Measurements from ENCODE around the gene GPANK1. TPM values are rescaled to one million over a fixed set of nuclear protein-coding genes. Genes with fewer than 3 reads are reported as not detected.

GPANK1 gene
- total RNA-seq, 1 donor from 2014 or later, result 18.7 TPM

GRCh38 chr6:31687860-31688693 lies 23.3 kb upstream of the GPANK1 start:
- no peak for DNase-seq (ENCODE audit: extremely low spot score, unreplicated experiment)
- no peak overlapping the region for H3K27ac Mint-ChIP-seq (ENCODE audit: unreplicated experiment)
- no peaks in the 10 kb centered on the region for H3K4me1 Mint-ChIP-seq (ENCODE audit: unreplicated experiment)
- H3K4me3 Mint-ChIP-seq (ENCODE audit: unreplicated experiment), result no peak overlapping the region
- no peak for TF ChIP-seq CTCF (IDR thresholded peaks at IDR 0.05)
- peaks cover 32% of the 10 kb centered on the region for H3K36me3 Mint-ChIP-seq (ENCODE audit: unreplicated experiment)
- no peaks in the 10 kb centered on the region for H3K27me3 Mint-ChIP-seq (ENCODE audit: unreplicated experiment)
- H3K9me3 Mint-ChIP-seq (ENCODE audit: unreplicated experiment), result no peaks in the 10 kb centered on the region

DNA sequence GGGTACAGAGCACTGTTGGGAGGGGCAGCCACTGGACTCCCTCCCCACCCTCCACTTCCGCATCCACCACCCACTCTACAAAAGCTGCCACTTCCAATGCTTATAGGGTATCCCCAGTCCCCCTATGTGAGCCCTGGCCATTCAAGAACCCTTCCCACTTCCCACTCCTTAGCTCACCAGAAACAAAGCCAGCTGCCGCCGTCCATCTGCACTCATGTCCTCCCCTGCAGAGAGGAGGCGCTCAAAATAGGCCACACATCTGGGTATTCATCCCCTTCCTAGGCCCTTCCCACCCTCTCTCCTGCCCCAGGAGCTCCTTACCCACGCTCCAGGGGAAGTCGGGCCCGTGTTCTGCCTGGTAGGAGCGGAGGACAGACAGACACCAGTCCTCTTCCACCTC lies 22.5 kb upstream of the GPANK1 start:
- Mint-ChIP-seq H3K27ac (ENCODE audit: unreplicated experiment) (no peak overlapping the region), H3K4me1 (ENCODE audit: unreplicated experiment) (no peaks in the 10 kb centered on the region), H3K4me3 (ENCODE audit: unreplicated experiment) (no peak overlapping the region), H3K27me3 (ENCODE audit: unreplicated experiment) (no peaks in the 10 kb centered on the region), H3K36me3 (ENCODE audit: unreplicated experiment) (peaks cover 27% of the 10 kb centered on the region), H3K9me3 (ENCODE audit: unreplicated experiment) (no peaks in the 10 kb centered on the region)
- TF ChIP-seq CTCF (IDR thresholded peaks at IDR 0.05), result no peak
- DNase-seq (ENCODE audit: extremely low spot score, unreplicated experiment), result no peak

GRCh38 chr6:31686483-31686882 lies 21.7 kb upstream of the GPANK1 start:
- TF ChIP-seq CTCF (IDR thresholded peaks at IDR 0.05), result no peak
- DNase-seq (ENCODE audit: extremely low spot score, unreplicated experiment), result no peak
- peaks cover 2% of the 10 kb centered on the region for H3K4me1 Mint-ChIP-seq (ENCODE audit: unreplicated experiment)
- H3K9me3 Mint-ChIP-seq (ENCODE audit: unreplicated experiment), result no peaks in the 10 kb centered on the region
- peaks cover 27% of the 10 kb centered on the region for H3K36me3 Mint-ChIP-seq (ENCODE audit: unreplicated experiment)
- H3K27me3 Mint-ChIP-seq (ENCODE audit: unreplicated experiment), result no peaks in the 10 kb centered on the region
- no peak overlapping the region for H3K4me3 Mint-ChIP-seq (ENCODE audit: unreplicated experiment)
- H3K27ac Mint-ChIP-seq (ENCODE audit: unreplicated experiment), result no peak overlapping the region

DNA sequence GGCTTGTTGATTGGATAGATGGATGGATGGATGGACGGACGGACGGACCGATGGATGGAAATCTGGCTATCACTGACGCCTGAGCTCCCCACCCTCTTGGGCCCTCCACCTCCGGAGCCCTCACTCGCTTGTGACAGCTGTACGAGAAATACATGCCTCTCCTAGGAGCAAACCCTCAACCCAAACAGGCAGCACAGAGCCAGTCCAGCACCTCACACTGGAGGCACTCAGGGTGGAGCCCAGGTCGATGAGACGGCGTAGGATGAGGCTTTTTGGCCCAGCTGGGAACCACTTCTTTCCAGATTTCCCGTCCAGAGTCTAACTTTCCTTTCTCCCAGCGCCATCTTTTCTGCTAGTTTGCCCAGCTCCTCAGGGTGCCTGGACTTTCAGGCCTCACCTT lies 18.8 kb upstream of the GPANK1 start:
- Mint-ChIP-seq H3K27ac (ENCODE audit: unreplicated experiment) (no peak overlapping the region), H3K4me1 (ENCODE audit: unreplicated experiment) (peaks cover 16% of the 10 kb centered on the region), H3K36me3 (ENCODE audit: unreplicated experiment) (peaks cover 17% of the 10 kb centered on the region), H3K27me3 (ENCODE audit: unreplicated experiment) (no peaks in the 10 kb centered on the region), H3K4me3 (ENCODE audit: unreplicated experiment) (no peak overlapping the region), H3K9me3 (ENCODE audit: unreplicated experiment) (no peaks in the 10 kb centered on the region)
- no peak for DNase-seq (ENCODE audit: extremely low spot score, unreplicated experiment)
- TF ChIP-seq CTCF (IDR thresholded peaks at IDR 0.05), result no peak

DNA sequence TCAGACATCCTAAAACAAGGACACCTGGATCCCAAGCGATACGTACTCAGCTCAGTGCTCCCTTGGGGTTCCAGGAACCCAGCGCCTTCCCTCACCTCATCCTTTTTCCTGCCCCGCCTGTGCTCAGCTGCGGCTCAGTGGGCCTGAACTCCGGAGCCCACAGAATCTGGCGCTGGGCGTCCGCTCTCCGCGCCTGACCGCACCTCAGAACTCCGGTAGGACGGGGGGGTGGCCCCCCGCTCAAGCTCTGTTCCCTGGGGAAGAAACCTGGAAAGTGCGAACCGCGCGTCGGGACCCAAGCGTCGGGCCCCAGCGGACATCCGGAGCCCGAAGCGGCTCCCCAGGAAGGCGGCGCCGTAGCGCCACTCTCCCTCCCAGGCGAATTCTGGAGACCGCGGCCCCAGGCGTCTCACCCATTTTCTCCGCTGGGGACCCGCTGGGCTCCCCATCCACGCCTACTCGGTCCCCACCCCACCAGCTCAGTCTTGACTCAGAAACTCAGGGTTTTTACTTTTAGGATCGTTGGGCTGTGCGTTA lies 16.4 kb upstream of the GPANK1 start:
- Mint-ChIP-seq H3K27ac (ENCODE audit: unreplicated experiment) (peak overlapping the region; percentile 90), H3K4me1 (ENCODE audit: unreplicated experiment) (peaks cover 16% of the 10 kb centered on the region), H3K4me3 (ENCODE audit: unreplicated experiment) (peak overlapping the region; percentile 73), H3K9me3 (ENCODE audit: unreplicated experiment) (no peaks in the 10 kb centered on the region), H3K36me3 (ENCODE audit: unreplicated experiment) (peaks cover 5% of the 10 kb centered on the region), H3K27me3 (ENCODE audit: unreplicated experiment) (no peaks in the 10 kb centered on the region)
- DNase-seq (ENCODE audit: extremely low spot score, unreplicated experiment), result no peak
- no peak for TF ChIP-seq CTCF (IDR thresholded peaks at IDR 0.05)

Data from osteocyte (in vitro differentiated cells).